ENCODE measurements around the gene CACNA1C.

CACNA1C gene

GRCh38 chr12:2403221-2403976, 350.6 kb downstream of the CACNA1C start:
- no peak for TF ChIP-seq CTCF (IDR thresholded peaks at IDR 0.05; ENCODE audit: low read depth, low read length)
- no peak overlapping the region for H3K4me3 ChIP-seq (ENCODE audit: low read depth, low read length)

GRCh38 chr12:2405039-2405438, 352.3 kb downstream of the CACNA1C start:
- no peak for TF ChIP-seq CTCF (IDR thresholded peaks at IDR 0.05; ENCODE audit: low read depth, low read length)
- H3K4me3 ChIP-seq (ENCODE audit: low read depth, low read length) = no peak overlapping the region

GRCh38 chr12:2406903-2407302, 354.1 kb downstream of the CACNA1C start:
- no peak overlapping the region for H3K4me3 ChIP-seq (ENCODE audit: low read depth, low read length)
- no peak for TF ChIP-seq CTCF (IDR thresholded peaks at IDR 0.05; ENCODE audit: low read depth, low read length)

- no peak for TF ChIP-seq CTCF (IDR thresholded peaks at IDR 0.05; ENCODE audit: low read depth, low read length)
- H3K4me3 ChIP-seq (ENCODE audit: low read depth, low read length) = no peak overlapping the region
Observed at GRCh38 chr12:2408262-2408661, 355.5 kb downstream of the CACNA1C start.

- H3K4me3 ChIP-seq (ENCODE audit: low read depth, low read length) = no peak overlapping the region
- no peak for TF ChIP-seq CTCF (IDR thresholded peaks at IDR 0.05; ENCODE audit: low read depth, low read length)
Observed at GRCh38 chr12:2409656-2410265, 357.0 kb downstream of the CACNA1C start.

- TF ChIP-seq CTCF (IDR thresholded peaks at IDR 0.05; ENCODE audit: low read depth, low read length) = no peak
- no peak overlapping the region for H3K4me3 ChIP-seq (ENCODE audit: low read depth, low read length)
Observed at GRCh38 chr12:2410496-2410895, 357.7 kb downstream of the CACNA1C start.

GRCh38 chr12:2411011-2411410, 358.2 kb downstream of the CACNA1C start:
- H3K4me3 ChIP-seq (ENCODE audit: low read depth, low read length) = no peak overlapping the region
- TF ChIP-seq CTCF (IDR thresholded peaks at IDR 0.05; ENCODE audit: low read depth, low read length) = no peak

Data from WI38 (cell line).